Measurements from ENCODE around the gene KCNMB2.

Gene KCNMB2

DNA sequence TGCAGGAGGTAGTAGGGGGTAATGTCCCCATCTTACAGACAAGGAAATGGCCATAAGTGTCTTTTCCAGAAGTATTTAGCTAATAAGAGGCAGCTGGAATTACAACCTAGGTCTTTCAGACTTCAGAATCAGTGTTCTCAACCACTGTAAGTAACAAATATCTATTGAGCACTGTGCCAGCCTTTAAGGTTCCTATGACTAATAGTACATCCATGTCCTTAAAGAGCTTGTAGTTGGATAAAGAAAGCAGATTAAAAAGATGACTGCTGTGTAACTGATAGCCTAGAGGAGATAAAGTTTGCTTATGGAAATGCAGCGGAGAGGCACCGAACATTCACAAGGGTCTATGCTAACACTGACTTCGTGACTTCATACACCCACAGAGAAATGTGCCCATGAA lies 136.0 kb downstream of the KCNMB2 start:
- Histone ChIP-seq H3K27me3 (ENCODE audit: control insufficient read depth, insufficient read depth, low read length) (no peaks in the 10 kb centered on the region), H3K27ac (ENCODE audit: low read depth, low read length) (no peak overlapping the region), H3K4me1 (ENCODE audit: control insufficient read depth, insufficient read depth, low read length) (peaks cover 10% of the 10 kb centered on the region), H3K9ac (ENCODE audit: low read length) (no peak overlapping the region), H3K4me3 (ENCODE audit: low read length) (no peak overlapping the region), H3K36me3 (ENCODE audit: control insufficient read depth, insufficient read depth, low read length) (no peaks in the 10 kb centered on the region)

DNA sequence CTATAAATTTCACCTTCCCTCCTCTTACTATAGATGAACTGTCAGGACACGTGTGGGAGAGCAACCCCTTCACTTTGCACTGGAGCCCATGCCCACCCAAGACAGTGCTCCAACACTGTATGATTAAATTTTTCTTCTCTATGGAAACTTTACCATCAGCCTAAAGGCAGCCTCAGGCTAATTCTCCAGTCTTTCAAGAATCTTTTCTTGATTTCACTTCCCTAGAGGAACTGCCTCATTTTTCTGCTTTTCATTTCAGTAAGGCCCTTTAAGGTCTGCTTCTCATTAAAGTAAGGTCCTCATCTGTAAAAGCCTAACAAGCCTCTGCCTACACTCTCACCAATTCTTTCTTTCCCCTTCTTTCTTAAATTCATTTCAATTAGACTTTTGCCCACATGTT lies 137.3 kb downstream of the KCNMB2 start:
- peaks cover 10% of the 10 kb centered on the region for H3K4me1 ChIP-seq (ENCODE audit: control insufficient read depth, insufficient read depth, low read length)
- no peaks in the 10 kb centered on the region for H3K36me3 ChIP-seq (ENCODE audit: control insufficient read depth, insufficient read depth, low read length)
- no peak overlapping the region for H3K4me3 ChIP-seq (ENCODE audit: low read length)
- H3K27me3 ChIP-seq (ENCODE audit: control insufficient read depth, insufficient read depth, low read length) = no peaks in the 10 kb centered on the region
- no peak overlapping the region for H3K9ac ChIP-seq (ENCODE audit: low read length)
- H3K27ac ChIP-seq (ENCODE audit: low read depth, low read length) = no peak overlapping the region

DNA sequence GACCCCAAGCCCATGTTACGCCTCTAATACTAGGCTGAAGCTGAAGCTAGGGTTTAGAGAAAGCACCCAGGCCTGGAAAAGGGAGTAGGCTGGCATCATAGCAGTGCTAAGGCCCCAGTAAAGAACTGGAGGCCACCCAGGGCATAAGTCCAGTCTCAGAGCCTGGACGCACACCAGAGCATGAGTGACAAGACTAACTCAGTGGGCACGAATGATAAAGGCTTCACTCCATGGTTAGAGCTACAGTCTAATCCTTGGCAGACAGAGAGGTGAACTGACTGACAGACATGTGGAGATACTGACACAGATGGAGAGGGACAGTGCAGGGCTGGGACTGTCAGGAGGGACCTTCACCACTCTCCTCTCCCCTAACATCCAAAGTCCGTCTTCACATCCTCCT lies 139.8 kb downstream of the KCNMB2 start:
- no peak overlapping the region for H3K9ac ChIP-seq (ENCODE audit: low read length)
- no peaks in the 10 kb centered on the region for H3K27me3 ChIP-seq (ENCODE audit: control insufficient read depth, insufficient read depth, low read length)
- H3K4me1 ChIP-seq (ENCODE audit: control insufficient read depth, insufficient read depth, low read length) = peaks cover 10% of the 10 kb centered on the region
- no peak overlapping the region for H3K27ac ChIP-seq (ENCODE audit: low read depth, low read length)
- no peak overlapping the region for H3K4me3 ChIP-seq (ENCODE audit: low read length)
- H3K36me3 ChIP-seq (ENCODE audit: control insufficient read depth, insufficient read depth, low read length) = no peaks in the 10 kb centered on the region

DNA sequence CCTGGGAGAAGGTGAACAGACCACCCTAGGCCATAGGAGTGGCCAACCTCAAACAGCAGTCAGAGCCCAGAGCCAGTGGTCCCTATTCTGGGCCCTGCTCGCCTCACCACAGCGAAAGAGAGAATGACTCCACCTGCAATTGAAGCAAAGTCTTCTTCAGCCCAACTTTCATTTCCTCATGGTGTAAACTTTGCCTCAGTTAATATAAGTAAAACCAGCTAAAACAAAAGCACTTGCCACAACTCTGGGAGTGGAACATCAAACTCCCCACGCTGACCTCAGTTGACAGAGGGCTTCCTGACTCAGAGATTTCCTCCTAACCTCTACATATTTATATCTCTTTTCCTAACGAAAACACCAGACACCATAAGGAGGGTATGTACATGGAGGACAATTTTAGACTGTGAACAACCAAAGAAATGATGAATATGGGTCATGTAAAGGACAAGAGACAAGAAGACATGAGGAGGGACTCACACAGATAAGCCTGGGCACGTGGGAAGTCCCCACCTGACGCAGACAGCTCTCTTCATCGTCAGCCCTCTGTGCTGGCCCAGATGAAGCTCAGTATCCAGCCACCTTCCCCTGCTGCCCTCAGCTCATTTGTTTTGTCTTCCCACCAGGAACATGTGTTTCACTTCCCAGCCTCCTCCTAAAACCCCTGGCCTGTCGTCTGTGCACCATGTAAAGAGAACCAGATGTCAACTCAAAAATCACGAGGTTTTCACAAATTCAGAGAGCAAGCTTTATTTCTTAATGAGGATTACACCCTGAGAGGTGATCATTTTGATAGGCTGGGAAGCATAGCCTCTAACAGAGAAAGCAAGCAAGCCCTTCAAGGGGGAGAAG lies 140.9 kb downstream of the KCNMB2 start:
- H3K36me3 ChIP-seq (ENCODE audit: control insufficient read depth, insufficient read depth, low read length) = no peaks in the 10 kb centered on the region
- no peak overlapping the region for H3K27ac ChIP-seq (ENCODE audit: low read depth, low read length)
- no peak overlapping the region for H3K4me3 ChIP-seq (ENCODE audit: low read length)
- no peaks in the 10 kb centered on the region for H3K27me3 ChIP-seq (ENCODE audit: control insufficient read depth, insufficient read depth, low read length)
- no peak overlapping the region for H3K9ac ChIP-seq (ENCODE audit: low read length)
- peaks cover under 1% of the 10 kb centered on the region for H3K4me1 ChIP-seq (ENCODE audit: control insufficient read depth, insufficient read depth, low read length)

DNA sequence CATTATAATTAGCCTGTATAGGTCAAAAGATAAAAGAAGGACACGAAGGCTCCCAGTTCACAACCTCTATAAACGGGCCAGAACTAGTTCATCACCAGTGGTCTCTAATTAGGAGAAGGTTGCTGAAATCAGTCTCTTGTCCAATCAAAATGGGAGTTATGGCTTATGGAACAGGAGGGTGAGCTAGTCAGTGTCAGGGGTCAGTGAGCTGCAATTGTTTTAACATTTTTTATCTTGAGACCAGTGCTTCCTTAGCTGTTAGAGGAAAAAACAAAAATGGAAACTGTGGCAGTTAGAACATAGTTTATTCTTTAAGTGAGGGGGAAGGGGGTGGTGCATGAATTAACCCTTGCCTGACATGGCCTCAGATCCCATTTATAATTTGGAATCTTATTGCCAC lies 141.7 kb downstream of the KCNMB2 start:
- Histone ChIP-seq H3K36me3 (ENCODE audit: control insufficient read depth, insufficient read depth, low read length) (no peaks in the 10 kb centered on the region), H3K4me3 (ENCODE audit: low read length) (no peak overlapping the region), H3K27me3 (ENCODE audit: control insufficient read depth, insufficient read depth, low read length) (no peaks in the 10 kb centered on the region), H3K9ac (ENCODE audit: low read length) (no peak overlapping the region), H3K4me1 (ENCODE audit: control insufficient read depth, insufficient read depth, low read length) (no peaks in the 10 kb centered on the region), H3K27ac (ENCODE audit: low read depth, low read length) (no peak overlapping the region)

DNA sequence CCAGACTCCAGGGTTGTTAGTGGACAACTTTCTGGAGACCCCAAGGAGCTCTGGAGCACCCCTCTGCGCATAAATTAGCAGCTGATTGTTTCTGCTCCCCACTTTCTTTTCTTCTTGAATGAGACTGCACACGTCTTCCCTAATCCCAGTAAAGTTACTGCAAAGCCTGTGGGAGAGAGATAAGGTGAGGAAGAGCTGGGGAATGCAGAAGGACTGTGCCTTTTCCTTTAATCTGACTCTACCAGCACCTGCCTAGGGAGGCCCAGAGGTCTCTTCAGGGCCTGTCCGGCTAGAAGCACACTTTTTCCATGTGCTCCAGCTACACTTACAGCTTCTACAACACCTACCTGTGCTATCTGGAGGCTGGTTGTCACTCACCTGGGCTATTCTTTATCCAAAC lies 143.8 kb downstream of the KCNMB2 start:
- Histone ChIP-seq H3K27ac (ENCODE audit: low read depth, low read length) (no peak overlapping the region), H3K36me3 (ENCODE audit: control insufficient read depth, insufficient read depth, low read length) (no peaks in the 10 kb centered on the region), H3K27me3 (ENCODE audit: control insufficient read depth, insufficient read depth, low read length) (no peaks in the 10 kb centered on the region), H3K9ac (ENCODE audit: low read length) (no peak overlapping the region), H3K4me3 (ENCODE audit: low read length) (no peak overlapping the region), H3K4me1 (ENCODE audit: control insufficient read depth, insufficient read depth, low read length) (no peaks in the 10 kb centered on the region)

DNA sequence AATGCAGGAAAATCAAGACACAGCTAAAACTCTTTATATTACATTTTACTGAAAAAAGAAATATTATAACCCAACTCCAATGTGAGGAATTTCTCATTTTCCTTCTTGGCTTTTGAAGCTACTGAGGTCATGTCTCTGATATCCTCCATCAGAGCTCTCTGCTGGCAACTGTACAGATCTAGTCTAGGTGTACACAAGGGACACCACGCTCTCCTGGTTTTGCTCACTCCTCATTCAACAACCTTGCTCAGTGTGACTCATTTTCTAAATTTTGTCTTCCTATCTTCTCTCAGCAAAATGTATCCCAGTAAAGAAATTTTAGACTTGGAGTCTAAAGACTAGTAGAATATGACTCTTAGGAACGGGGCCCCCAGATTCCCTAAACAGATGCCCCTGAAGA lies 144.3 kb downstream of the KCNMB2 start:
- H3K27ac ChIP-seq (ENCODE audit: low read depth, low read length) = no peak overlapping the region

DNA sequence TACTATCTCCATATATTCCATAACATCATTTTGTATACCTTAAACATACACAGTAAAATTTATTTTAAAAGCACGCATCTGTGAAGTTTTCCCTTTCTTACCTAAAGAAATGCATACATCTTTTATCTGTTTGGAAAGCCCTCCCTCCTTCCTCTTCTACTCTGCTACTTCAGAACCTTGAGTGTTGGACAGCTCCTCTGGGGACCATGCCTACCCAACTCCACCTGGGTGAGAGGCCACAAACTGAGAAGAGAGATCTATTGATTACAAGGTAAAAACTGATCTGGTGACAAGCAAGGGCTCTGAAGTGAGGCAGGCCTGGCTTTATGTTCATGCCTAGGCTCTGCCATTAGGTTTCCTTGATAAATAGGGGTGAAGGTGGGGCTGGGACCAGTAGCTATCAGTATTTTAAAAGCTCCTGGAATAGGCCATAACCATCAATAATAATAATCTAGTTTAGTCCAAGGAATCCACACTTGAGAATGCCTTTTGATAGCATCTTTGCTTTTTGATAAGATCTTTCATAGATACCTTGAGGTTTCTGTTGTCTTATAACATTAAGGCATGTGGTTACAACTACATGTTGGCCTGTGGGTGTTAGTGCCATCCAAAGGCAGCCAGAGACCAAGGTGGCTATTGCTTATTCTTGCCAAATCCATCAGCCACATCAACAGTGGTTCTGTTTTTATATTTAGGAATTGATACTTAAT lies 148.8 kb downstream of the KCNMB2 start:
- Histone ChIP-seq H3K27ac (ENCODE audit: low read depth, low read length) (no peak overlapping the region), H3K4me3 (ENCODE audit: low read length) (no peak overlapping the region), H3K36me3 (ENCODE audit: control insufficient read depth, insufficient read depth, low read length) (no peaks in the 10 kb centered on the region), H3K27me3 (ENCODE audit: control insufficient read depth, insufficient read depth, low read length) (no peaks in the 10 kb centered on the region), H3K4me1 (ENCODE audit: control insufficient read depth, insufficient read depth, low read length) (no peaks in the 10 kb centered on the region), H3K9ac (ENCODE audit: low read length) (no peak overlapping the region)

More for the DNA sequence above, 144.3 kb downstream of the KCNMB2 start:
- Histone ChIP-seq H3K4me3 (ENCODE audit: low read length) (no peak overlapping the region), H3K36me3 (ENCODE audit: control insufficient read depth, insufficient read depth, low read length) (no peaks in the 10 kb centered on the region), H3K4me1 (ENCODE audit: control insufficient read depth, insufficient read depth, low read length) (no peaks in the 10 kb centered on the region), H3K27me3 (ENCODE audit: control insufficient read depth, insufficient read depth, low read length) (no peaks in the 10 kb centered on the region), H3K9ac (ENCODE audit: low read length) (no peak overlapping the region)

DNA sequence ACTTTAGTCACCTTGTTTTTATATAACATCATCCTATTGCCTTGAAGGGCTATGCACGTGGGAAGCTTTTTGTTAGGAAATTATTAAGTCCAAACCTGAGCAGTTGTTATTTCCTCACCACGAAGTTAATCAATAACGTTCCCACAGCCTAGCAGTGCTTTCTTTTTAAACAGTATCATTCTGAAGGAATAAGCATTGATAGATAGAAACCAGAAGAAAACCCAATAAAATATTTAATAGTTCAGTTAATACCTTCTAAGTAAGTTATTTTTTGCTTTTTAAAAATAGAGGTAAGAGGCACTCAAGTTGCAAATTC lies 149.3 kb downstream of the KCNMB2 start:
- no peaks in the 10 kb centered on the region for H3K4me1 ChIP-seq (ENCODE audit: control insufficient read depth, insufficient read depth, low read length)
- H3K27ac ChIP-seq (ENCODE audit: low read depth, low read length) = no peak overlapping the region
- H3K36me3 ChIP-seq (ENCODE audit: control insufficient read depth, insufficient read depth, low read length) = no peaks in the 10 kb centered on the region
- no peak overlapping the region for H3K4me3 ChIP-seq (ENCODE audit: low read length)
- no peaks in the 10 kb centered on the region for H3K27me3 ChIP-seq (ENCODE audit: control insufficient read depth, insufficient read depth, low read length)
- no peak overlapping the region for H3K9ac ChIP-seq (ENCODE audit: low read length)

DNA sequence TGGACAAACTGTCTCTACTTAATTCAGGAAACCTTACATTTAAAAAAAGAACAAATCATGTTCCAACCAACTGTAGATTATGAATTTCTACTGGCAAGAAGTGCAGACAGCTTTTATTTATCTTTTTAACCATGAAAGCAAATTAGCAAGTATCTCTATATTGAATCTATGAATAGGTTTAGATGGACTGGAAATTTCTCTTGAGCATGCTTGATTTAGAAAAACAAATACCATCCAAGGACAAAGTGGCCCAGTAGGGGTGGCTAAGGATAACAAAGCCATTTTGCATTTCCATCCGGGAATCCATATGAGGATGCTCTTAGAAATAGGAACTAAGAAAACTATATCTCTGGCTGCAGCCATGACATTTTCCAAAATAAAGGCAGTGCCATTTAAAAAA lies 150.6 kb downstream of the KCNMB2 start:
- H3K27ac ChIP-seq (ENCODE audit: low read depth, low read length) = no peak overlapping the region
- H3K9ac ChIP-seq (ENCODE audit: low read length) = no peak overlapping the region
- H3K4me1 ChIP-seq (ENCODE audit: control insufficient read depth, insufficient read depth, low read length) = no peaks in the 10 kb centered on the region
- no peak overlapping the region for H3K4me3 ChIP-seq (ENCODE audit: low read length)
- H3K36me3 ChIP-seq (ENCODE audit: control insufficient read depth, insufficient read depth, low read length) = no peaks in the 10 kb centered on the region
- no peaks in the 10 kb centered on the region for H3K27me3 ChIP-seq (ENCODE audit: control insufficient read depth, insufficient read depth, low read length)

DNA sequence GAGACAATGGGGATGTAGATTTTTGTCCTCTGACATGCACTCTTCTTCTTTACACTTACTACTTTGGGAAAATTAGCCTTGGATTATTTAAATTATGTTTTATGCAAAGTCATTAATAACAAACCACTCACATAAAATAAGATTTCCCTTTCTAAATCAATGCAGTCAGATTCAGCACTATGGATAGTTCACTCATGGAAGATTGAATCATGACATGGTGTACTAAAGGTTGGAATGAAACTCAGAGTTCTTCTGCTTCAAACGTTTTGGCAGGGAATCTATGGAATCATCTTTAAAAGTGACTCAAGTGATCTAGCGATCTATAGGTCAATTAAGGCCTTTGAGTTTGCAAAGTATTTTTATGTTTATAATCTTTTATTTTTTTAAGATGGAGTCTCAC lies 154.3 kb downstream of the KCNMB2 start:
- Histone ChIP-seq H3K36me3 (ENCODE audit: control insufficient read depth, insufficient read depth, low read length) (no peaks in the 10 kb centered on the region), H3K27ac (ENCODE audit: low read depth, low read length) (no peak overlapping the region), H3K4me1 (ENCODE audit: control insufficient read depth, insufficient read depth, low read length) (no peaks in the 10 kb centered on the region), H3K27me3 (ENCODE audit: control insufficient read depth, insufficient read depth, low read length) (no peaks in the 10 kb centered on the region), H3K9ac (ENCODE audit: low read length) (no peak overlapping the region), H3K4me3 (ENCODE audit: low read length) (no peak overlapping the region)

DNA sequence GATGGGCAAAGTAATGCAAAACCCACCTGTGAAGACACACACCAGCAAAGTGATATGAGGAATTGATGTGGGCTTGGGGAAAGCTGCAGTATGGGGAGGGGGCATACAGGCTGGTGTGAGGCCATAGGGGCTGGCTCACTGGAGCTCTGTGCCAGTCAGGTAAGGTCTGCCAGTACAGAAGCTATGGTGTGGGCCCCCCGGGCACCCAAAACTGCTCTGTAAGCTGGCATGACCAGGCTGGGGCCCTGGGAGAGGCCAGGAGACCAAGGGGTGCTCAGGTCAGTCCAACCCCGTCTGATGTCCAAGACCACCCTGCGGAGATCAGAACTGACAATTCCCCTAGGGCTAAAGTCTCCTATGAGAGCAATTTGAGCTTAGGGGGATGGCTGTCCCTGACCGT lies 163.1 kb downstream of the KCNMB2 start:
- H3K4me3 ChIP-seq (ENCODE audit: low read length) = no peak overlapping the region
- no peaks in the 10 kb centered on the region for H3K27me3 ChIP-seq (ENCODE audit: control insufficient read depth, insufficient read depth, low read length)
- H3K36me3 ChIP-seq (ENCODE audit: control insufficient read depth, insufficient read depth, low read length) = no peaks in the 10 kb centered on the region
- no peaks in the 10 kb centered on the region for H3K4me1 ChIP-seq (ENCODE audit: control insufficient read depth, insufficient read depth, low read length)
- H3K9ac ChIP-seq (ENCODE audit: low read length) = no peak overlapping the region
- H3K27ac ChIP-seq (ENCODE audit: low read depth, low read length) = no peak overlapping the region

DNA sequence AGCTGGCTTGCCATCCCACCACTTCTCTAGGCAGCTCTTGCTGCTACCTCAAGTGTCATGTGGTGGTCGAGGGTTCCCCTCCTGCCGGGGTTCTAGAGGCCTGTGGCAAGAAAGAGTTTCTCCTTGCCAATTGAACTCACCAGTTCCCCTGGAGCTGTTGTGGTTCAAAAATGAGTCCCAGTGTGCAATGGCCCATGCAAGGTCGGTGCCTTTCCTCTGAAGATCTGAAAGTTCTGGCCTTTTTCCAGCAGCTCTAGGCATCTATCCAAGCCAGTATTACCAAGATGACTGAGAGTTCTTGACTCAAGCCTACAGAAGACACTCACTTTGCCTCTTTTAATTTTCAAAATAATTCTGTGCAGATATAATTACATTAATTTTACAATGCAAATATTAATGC lies 163.6 kb downstream of the KCNMB2 start:
- Histone ChIP-seq H3K27ac (ENCODE audit: low read depth, low read length) (no peak overlapping the region), H3K4me1 (ENCODE audit: control insufficient read depth, insufficient read depth, low read length) (no peaks in the 10 kb centered on the region), H3K4me3 (ENCODE audit: low read length) (no peak overlapping the region), H3K36me3 (ENCODE audit: control insufficient read depth, insufficient read depth, low read length) (no peaks in the 10 kb centered on the region), H3K27me3 (ENCODE audit: control insufficient read depth, insufficient read depth, low read length) (no peaks in the 10 kb centered on the region), H3K9ac (ENCODE audit: low read length) (no peak overlapping the region)

Measured in rectal smooth muscle tissue (tissue), 1 donor.